Activated T-cell treated with anti-CD3 and anti-CD28 coated beads for 48 hours (primary cell): ENCODE measurements around the gene SLC25A47.

Experiments
- DNase-seq: peaks from one replicate; pipeline ENCODE4 v3.0.0-alpha.2; 2020; ENCODE audit warnings: low read depth

The SLC25A47 gene

DNA sequence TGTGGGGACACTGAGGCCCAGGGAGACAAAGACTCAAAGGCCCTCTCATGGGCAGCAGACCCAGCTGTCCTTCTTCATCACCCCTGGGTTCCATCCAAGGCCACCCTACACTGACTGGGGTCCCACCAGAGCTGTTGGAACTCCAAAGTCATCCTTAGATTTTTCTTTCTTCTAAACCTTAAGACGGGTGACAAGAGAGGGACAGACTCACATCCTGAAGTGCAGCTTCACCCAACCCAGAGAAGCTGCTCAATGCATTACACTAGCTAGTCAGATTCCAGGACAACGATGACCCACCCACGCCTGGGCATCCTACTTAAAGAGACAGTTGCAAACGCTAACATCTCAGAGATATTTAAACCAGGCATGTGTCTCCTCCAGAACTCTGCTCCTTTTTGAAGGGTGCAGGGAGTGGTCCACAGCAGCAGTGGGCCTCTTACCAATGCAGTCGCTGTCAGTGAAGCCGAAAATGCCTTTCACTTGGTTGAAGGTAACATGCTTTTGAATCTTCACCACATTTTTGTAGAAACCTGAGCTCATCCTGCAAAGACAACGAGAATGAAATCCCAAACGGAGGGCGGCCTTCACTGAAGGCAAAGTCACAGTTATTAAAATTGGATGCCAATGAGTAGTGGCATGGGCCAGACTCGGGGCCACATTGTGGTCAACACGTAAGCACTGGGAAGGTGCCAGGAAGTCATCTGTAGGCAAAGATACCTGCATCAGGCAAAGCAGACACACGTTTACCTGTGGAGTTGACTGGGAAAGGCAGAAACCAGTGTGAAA lies 23.4 kb downstream of the SLC25A47 start:
- DNase-seq = no peak

DNA sequence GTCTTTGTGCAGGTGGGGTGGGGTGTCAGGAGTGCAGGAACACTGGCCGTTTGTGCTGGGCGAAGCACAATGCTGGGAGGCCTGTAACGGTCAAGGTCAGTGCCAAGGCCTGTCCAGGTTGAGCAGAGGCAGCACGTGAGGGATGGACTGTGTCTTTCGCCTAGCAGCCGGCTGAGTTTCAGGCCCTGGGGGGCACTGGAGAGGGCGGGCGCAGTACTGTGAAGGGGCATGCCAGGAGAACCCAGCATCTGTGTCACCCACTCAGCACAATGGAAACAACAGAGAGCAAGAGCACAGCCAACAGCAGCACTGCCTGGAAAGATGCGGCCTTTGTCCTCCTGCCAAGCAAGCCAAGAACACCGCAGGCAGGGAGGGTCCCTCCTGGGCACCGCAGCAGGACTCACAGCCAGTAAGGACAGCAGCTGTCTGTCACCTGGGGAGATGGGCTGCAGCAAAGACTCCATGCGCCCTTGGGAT lies 25.2 kb downstream of the SLC25A47 start:
- no peak for DNase-seq

DNA sequence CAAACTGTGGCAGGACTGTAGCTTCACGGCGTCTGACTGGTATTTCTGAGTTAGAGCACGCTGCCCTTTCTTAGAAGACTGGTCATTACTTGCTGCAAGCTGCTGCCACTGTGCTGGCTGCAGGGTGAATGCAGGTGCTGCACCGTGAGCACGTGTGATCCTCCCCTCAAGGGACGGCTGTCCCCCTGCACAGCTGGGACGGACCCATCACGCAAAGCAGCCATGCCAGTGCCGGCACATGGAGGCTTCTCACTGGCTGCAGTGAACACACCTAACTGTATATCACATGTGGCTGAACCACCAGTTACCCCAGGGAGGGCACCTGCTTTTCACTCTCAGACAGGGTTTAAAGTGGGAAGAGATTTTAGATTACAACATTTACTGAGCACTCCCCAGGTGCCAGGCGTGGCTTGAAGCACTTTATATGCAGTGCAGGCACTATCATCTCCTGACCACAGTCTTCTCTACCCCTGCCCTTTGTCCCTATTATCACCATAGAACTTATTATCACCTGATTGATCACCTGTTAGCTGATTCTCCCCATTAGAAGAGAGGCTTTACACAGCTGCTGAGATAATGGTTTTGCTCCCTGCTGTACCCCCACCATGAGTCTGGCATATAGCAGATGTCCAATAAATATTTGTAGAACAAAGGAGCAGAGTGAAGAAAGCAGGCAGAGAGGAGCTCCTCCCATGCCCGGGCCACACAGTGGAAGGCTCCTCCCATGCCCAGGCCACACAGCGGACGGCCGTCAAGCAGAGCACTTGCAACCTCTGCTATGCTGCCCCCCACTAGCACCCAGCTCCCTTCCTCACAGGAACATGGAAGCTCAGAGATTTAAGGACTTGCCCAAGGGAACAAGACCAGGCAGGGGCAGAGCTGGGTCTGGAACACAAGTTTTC lies 25.9 kb downstream of the SLC25A47 start:
- DNase-seq = no peak

DNA sequence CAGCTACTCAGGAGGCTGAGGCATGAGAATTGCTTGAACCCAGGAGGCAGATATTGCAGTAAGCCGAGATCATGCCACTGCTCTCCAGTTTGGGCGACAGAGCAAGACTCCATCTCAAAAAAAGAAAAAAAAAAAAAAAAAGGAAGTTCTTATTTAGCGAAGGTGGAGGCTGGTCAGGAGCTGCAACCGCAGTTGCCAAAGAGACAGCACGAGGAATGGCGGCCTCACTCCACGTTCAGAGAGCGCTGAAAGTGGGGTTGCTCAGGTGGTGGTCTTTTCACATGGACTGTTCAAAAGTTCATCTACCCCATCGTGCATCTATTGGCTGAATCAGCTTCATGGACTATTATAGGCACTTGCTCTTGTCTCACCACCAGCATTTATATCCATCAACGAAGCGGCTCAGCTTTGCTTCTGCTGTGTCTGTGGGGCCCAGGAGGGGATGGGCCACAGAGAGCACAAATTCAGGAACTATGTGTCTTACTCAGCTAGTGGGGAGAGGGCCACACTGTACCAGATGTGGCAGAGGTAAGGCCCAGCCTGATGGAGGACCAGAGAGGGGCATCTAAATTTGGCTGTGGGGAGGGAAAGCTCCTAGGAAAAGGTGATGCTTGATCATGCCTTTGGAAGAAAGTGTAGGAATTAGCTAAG lies 27.3 kb downstream of the SLC25A47 start:
- no peak for DNase-seq

DNA sequence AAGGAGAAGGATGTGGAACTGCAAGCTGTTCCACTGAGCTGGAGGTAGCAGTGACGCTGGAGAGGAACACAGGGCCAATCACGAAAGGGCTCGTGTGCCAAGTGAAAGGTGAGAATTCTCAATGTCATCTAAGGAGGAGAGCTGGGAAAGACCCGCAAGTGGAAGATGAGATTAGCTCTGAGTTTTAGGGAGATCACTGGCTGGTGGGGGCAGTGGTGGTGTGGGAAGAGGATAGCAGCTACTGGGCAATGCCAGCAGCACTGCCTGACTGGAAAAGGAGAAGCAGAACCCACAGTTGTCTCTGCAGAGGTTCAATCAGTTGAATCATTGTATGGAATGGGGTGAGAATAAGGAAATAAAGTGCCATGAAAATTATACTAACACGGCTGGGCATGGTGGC lies 27.8 kb downstream of the SLC25A47 start:
- DNase-seq = no peak

DNA sequence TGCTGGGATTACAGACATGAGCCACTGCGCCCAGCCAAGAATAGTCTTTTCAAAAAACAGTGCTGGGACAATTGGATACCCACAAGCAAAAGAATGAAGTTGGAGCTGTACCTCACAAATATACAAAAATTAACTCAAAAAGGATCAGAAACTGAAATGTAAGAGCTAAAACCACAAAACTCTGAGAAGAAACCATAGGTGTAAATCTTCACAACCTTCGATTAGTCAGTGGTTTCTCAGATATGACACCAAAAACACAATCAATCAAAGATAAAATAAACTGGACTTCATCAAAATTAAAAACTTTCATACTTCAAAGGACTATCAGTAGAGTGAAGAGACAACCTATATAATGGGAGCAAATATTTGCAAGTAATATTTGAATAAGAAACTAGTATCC lies 35.3 kb downstream of the SLC25A47 start:
- no peak for DNase-seq

DNA sequence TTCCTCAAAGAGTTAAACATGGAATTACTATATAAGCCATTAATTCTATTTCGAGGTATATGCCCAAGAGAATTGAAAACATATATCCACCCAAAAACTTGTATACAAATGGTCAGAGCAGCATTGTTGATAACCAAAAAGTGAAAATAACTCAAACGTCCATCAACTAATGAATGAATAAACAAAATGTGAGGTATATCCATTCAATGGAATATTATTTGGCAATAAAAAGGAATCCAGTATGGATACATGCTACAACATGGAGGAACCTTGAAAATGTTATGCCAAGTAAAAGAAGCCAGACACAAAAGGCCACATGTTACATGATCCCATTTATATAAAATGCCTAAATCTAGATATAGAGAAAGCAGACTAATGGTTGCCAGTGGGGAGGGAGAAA lies 36.0 kb downstream of the SLC25A47 start:
- no peak for DNase-seq

DNA sequence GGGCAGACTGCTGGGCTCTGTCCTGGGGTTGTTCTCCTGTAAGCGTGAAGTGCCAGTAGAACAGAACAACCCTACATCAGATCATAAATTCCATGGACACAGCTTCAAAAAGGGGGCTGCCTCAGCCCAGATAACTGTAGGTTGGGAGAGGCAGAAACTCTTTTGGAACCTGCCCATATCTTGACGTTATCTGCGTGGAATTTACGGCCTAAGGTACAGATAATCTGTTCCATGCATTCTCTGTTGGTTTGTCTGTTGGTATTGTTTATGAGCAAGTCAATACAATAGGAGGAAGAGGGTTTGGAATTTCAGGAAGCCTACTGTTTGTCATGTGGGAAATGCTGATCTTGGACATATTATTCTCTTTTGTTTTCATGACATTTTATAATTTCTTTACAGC lies 36.7 kb downstream of the SLC25A47 start:
- DNase-seq = no peak

DNA sequence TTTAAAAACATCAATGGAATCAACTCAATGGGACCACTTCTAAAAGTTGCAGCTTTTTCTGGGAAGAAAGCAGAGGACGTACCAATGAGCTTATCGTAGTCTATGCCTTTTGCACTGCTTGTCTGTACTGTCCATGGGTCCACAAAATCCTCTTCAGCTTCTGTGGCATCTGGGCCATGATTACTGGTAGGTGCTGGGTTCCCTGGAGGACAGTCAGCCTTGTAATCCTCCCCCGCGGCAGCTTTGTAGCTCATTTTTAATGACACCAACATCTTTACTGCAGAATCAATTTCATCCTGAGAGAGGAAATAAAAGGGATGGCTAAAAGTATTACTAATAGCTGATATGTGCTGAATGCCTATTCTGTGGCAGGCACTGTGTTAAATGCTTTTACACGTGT lies 38.5 kb downstream of the SLC25A47 start:
- DNase-seq = no peak

DNA sequence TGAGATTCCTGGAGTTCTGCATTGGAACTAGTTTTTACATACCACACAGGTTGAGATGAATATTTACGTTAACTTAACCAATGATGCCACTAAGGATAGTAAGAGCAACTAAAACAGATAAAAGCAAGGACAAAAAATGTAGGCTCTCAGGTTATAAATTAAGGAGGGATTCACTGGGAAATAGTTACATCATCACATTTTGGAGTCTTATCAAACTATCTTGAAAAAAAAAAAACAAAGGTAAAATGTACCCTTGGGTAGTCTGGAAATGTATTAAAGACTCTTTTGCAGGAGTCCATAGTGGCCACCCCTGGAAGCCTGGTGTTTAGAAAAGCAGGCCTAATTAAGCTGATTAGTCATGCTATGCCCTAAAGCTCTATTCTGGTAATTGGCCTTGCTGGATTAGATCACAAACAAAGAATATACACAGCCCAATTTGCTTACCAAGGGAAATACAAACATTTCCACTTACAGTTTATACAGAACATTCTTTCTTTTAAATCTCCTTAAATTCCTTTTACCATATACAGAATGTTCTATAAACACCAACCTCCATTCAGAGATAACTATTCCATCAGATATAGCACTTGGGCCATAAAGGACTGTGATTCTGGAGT lies 39.3 kb downstream of the SLC25A47 start:
- DNase-seq = no peak

DNA sequence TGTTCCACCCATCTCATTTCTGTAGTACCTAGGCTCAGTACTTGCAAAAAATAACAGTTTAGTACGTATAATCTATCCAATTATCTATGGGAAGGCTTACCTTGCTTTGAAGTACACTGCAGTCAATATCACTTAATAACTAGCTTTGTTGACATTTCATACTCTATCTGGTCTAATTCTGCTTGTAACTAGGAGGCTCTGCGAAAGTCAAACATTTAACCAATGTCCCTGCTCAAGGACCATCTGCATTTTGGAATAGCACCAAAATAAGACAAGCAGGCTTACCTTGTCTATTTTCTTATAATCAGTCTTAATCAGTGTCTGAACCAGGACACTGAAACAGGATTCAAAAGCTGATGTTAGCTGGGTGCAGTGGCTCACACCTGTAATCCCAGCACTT lies 39.9 kb downstream of the SLC25A47 start:
- no peak for DNase-seq

DNA sequence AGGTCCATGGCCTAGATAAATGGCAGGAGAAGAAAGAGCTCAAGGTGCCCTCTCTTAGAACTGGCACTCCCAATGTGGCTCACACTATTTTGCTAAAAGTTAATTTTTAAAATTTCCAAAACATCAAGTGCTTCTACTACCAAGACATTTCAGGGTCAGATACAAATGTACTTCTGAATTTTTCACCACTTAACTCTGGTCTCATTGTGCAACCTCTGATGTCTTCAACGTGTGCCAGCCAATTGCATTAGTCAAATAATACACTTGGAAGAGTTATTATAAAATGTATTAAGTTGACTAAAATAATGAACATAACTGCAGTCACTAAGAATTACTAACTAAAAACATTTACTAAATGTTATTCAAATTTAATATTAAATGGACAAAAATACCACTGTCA lies 41.3 kb downstream of the SLC25A47 start:
- DNase-seq = no peak

DNA sequence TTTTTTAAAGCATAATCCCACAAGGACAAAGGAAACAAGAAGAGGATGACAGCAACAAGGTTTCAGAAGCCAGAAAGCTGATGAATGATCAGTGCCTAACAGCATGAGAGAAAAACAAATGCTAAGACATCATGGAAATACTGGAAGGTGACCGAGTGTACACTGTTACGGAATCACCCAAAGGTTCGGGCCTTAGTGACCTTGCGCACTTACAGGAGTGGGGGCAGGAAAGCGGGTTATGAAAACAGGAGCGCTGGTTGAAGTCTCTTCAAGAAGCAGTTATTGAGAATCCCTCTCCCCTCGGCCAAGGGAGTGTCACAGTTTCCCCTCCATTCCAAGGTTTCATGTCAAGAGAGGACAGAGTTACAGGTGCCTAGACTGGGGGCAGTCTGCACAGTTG lies 42.6 kb downstream of the SLC25A47 start:
- DNase-seq = no peak

DNA sequence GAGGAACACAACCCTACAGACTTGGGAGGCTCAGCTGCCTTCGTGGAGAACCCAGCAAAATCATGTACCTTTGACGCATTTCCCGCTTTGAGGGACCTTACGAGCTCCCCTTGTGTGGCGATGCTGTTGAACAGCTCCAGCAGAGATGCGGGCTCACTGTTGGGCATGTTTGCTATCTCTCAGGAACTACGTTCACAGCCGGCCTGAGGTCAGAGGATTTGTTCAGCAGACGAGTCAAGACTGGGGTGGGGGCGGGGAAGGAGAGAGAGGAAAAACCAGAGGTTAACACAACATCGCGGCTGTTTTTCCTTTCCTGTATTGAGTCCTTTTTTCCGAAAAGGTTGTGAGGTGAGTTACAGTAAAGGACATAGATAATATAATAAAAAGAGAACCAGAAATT lies 45.9 kb downstream of the SLC25A47 start:
- no peak for DNase-seq

DNA sequence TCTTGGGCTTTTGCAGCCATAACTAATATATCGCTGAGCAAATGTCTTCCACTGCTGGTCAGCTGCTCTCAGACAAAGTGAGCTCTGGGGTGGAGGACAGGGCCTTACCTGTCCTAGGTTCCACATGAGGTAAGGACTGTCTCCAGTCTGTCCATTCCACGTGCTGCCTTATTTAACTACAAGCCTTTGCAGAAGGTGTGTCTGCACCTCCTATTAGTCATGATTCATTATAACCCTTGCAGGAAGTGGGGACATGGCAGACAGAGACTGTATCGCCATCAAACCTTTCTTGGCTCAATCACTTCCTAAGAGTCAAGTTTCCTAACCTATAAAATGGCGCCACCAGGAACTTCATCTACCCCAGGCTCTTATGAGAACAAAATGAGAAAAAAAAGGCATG lies 46.9 kb downstream of the SLC25A47 start:
- no peak for DNase-seq

DNA sequence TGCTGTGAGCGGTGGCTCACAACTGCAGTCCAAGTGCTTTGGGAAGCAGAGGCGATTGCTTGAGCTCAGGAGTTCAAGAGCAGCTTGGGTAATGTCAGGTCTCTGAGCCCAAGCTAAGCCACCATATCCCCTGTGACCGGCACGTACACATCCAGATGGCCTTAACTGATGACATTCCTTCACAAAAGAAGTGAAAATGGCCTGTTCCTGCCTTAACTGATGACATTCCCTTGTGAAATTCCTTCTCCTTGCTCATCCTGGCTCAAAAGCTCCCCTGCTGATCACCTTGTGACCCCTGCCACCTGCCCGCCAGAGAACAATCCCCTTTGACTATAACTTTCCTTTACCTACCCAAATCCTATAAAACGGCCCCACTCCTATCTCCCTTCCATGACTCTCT lies 48.6 kb downstream of the SLC25A47 start:
- no peak for DNase-seq

DNA sequence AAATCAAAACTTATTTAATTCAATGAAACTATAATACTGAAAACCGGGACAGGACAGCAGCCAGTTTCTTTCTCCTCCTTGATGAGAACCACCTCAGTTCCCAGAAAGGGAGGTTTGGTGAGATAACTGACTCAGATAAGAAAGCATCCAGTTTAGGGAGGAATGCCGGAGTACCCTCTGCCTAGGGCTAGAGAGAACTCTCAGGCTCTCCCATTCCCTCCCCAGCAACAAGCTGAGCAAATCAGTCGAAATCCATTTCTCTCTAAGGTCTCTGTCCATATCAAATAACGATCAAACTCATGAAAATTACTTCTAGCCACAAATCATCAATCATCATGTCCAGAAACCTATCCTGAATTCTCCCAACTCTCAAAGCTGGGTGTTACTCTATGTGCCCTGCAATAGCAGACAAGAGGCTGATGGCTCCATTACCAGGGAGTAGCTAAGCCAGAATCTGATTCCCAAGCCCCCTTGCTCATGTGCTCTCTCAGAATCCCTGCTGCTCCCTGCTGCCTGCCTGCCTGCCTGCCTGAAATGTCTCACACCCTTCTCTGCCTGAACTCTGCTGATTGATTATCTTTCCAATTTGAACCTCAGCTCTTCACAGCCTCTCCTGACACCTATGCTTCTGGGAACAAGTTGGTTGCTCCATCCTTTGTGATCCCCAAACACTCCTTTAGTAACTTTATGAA lies 49.4 kb downstream of the SLC25A47 start:
- DNase-seq = no peak

DNA sequence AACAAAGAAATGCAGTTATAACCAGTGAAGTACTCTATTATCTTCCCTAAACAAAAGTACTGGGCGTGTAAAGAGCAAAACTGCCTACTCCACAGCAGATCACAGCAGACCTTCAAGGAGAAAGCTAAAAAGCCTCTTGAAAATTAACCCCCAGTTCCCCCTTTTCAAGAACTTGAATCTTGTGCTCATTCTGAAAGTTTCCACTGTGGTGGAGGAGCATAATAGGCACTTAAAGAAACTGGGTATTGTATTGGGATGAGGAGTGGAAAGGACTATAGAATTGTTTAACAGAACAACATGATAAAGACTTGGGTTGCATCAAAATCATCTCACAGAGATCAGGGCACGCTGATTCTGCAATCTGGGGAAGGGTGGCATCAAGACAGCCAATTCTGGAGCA lies 51.1 kb downstream of the SLC25A47 start:
- DNase-seq = no peak

DNA sequence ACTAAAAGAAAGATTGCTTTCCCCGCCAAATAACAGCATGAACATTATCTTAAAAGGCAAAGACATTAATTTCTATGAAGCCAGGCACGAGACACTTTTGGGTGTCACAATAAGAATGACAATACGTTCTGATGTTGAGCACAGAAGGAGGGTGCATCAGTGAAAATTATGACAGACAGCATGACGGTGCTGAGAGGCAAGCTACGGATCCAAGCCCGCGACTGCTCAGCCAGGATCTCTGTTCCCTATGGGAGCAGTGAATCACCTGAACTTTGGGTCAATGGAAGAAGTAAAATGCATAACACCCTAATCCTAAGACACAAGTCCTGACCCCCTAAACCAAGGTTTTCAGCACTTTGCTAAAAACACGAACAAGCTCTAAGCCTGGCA lies 51.7 kb downstream of the SLC25A47 start:
- no peak for DNase-seq

DNA sequence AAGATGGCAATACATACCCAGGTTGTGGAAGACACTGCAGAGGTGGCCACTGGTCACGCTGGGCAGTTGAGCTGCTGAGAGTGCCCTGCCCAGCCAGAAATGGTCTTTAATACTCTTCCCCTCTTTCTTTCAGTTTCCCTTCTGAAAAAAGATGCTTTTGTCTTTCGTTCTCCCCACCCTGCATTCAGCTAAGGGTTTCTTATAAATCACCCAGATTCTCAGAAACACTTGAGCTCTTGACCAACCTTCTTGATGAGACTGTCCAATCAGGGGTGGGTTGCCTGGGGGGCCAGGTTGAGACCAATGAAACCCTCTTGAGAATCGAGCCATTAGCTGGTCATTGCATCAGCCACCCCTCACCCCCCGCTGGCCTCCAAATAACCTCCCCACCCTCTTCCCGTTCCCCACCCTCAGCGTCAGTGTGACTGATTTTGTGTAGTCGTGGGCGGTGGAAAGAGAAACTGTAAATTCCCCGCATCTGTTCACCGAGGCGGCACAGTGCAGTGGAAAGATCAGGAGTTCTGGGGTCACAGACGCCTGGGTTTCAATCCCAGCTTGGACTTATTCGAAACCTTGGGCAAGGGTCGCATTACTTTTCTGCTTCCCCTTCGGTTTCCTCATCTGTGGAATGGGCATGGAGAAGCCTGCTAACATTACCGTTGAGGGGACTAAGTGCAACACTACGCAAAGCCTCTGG lies 52.3 kb downstream of the SLC25A47 start:
- peak; percentile 82 for DNase-seq
